Body of pancreas (tissue), 4 donors: ENCODE data around the gene EMX1.

Source experiments
- CTCF ChIP-seq, 7 experiments: fragments of 450-650 bp in 4 of 7; fragments of 200-600 bp in 3 of 7; sonication (generic) in 3 of 7; IDR thresholded peaks; one replicate each; pipeline ENCODE4 v1.5.1; 2016 to 2019; ENCODE audit warnings: antibody characterized with exemption in 7 of 7
- POLR2A ChIP-seq, 3 donors: fragments of 450-650 bp; IDR thresholded peaks; one replicate each; pipeline ENCODE4 v1.6.1; 2016; ENCODE audit warnings: antibody characterized with exemption in 3 of 3, mild to moderate bottlenecking in 2 of 3

- TF ChIP-seq CTCF (IDR thresholded peaks at IDR 0.05) (no peak), POLR2A (IDR thresholded peaks at IDR 0.05) (no peak)
Measured at GRCh38 chr2:72969706-72970105, 52.4 kb downstream of the EMX1 start.
